Keratinocyte (primary cell): ENCODE measurements around the gene PYGB.

Source experiments
- EZH2 ChIP-seq: IDR thresholded peaks from one replicate; pipeline ENCODE4 v1.6.1; 2012; ENCODE audit warnings: inconsistent platforms, mild to moderate bottlenecking, low read length, moderate library complexity
- TF ChIP-seq, protein P1 (sequence below), 3 experiments: IDR thresholded peaks in 1 of 3; conservative IDR thresholded peaks in 1 of 3; optimal IDR thresholded peaks in 1 of 3; 2 replicates in 2 of 3; 3 replicates in 1 of 3; pipeline versions ENCODE3 to v1.5.1; 2011; ENCODE audit warnings: low read length in 3 of 3, mild to moderate bottlenecking in 3 of 3, moderate library complexity in 2 of 3, control low read depth in 1 of 3, inconsistent platforms in 1 of 3; ENCODE audit not compliant: insufficient read depth in 2 of 3; ENCODE audit errors: extremely low read depth in 1 of 3

DNA sequence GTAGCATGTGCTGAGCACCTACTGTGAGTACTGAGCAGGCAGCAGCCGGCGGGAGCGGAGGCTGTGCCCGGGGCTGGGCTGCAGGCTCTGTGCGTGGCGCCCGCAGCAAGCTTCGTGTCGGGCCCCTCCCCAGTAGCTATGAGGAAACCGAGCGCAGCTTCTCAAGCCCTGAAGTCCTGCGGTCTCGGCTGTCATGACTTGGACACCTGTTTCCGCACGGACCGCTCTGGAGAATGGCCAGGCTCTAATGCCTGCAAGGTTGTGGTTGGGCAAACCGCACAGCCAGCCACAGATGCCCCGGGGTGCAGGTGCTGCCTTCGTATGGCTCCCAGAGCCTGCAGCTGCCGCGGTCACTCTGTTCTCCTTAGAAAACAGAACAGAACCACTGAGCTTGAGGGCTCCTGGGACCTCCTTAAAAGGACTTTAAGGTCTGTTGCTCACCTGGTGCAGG, 33.7 kb downstream of the PYGB start:
- TF ChIP-seq, protein P1, sequence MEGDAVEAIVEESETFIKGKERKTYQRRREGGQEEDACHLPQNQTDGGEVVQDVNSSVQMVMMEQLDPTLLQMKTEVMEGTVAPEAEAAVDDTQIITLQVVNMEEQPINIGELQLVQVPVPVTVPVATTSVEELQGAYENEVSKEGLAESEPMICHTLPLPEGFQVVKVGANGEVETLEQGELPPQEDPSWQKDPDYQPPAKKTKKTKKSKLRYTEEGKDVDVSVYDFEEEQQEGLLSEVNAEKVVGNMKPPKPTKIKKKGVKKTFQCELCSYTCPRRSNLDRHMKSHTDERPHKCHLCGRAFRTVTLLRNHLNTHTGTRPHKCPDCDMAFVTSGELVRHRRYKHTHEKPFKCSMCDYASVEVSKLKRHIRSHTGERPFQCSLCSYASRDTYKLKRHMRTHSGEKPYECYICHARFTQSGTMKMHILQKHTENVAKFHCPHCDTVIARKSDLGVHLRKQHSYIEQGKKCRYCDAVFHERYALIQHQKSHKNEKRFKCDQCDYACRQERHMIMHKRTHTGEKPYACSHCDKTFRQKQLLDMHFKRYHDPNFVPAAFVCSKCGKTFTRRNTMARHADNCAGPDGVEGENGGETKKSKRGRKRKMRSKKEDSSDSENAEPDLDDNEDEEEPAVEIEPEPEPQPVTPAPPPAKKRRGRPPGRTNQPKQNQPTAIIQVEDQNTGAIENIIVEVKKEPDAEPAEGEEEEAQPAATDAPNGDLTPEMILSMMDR (optimal IDR thresholded peaks at IDR 0.05 in 1 of 3, IDR thresholded peaks at IDR 0.05 in 1 of 3, conservative IDR thresholded peaks at IDR 0.05 in 1 of 3; ENCODE audit: extremely low read depth in 1 of 3, insufficient read depth in 2 of 3, low read length in 3 of 3): no peak
- TF ChIP-seq EZH2: no peak
